GM18951 (cell line): Measurements from ENCODE around the gene TMEM163.
"Not testable (repeated sequence)": the region's sequence is repeated elsewhere in the genome, so short reads cannot be mapped to it uniquely, and the experiment has no call there.

Source experiments
- POLR2A ChIP-seq: IDR thresholded peaks from 4 replicates; pipeline ENCODE4 v1.6.1; 2011; ENCODE audit warnings: mild to moderate bottlenecking; ENCODE audit not compliant: insufficient read length, insufficient read depth; ENCODE audit errors: extremely low read depth
- in situ Hi-C: fragments of 300-500 bp; cut with MboI; formaldehyde crosslinking; loops from one replicate; pipeline ENCODE4 v1.12.0; 2022; ENCODE audit warnings: low sequenced_read_pairs, mixed read lengths, inconsistent platforms; ENCODE audit not compliant: unreplicated experiment

The TMEM163 gene

DNA sequence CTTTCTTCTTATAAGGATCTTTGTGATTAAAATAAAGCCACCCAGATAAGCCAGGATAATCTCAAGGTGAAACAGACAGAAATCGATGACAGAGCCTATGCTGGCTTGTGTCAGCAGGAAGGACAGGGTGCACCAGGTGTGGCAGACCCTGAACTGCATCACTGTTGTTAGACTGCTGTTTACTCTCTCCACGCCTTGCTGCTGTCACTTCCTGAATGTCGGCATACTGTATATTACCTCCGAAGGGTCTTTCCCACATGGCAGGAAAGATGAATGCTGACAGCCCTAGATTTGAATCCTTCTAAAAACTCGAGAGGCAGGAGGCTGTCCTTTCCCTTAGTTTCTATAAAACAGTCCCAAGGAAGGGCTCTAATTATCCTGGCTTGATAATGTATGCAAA is 18.9 kb upstream of the TMEM163 start:
- no peak for TF ChIP-seq POLR2A

DNA sequence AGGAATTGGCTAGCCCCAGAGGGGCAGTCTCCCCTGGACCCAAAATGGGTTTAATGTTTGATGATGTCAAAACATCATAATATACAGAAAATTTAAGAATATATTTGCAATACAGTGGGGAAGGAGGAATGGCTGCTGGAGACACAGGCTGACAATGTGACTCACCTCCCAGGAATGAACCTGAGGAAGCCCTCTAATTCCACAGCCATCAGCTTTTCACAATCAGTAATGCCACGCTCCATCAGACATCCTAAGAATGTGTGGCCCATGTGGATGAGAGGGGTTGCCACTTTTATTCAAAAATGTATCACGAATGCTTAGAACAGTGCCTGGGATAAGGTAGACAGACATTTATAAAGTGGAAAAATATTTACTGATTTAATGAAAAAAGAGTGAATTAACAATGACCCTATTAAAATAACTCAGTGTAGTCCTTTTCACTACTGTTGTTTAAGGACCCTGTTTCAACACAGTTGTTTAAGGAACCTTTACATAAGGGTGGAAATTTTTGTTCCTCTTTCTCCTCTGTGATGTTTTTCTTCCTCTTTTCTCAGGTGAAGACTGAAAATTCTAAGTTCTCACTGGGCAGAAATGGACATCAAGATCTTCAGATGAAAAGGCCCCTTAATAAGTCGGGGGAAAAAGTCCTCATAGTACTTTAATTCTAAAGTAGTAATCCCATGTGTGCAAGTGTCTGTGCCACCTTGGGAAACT is 17.5 kb upstream of the TMEM163 start:
- in situ Hi-C loops, result no loop called here

More for the DNA sequence above, 18.9 kb upstream of the TMEM163 start:
- in situ Hi-C loops, result no loop called here

GRCh38 chr2:134728163-134728562 is 9.4 kb upstream of the TMEM163 start:
- TF ChIP-seq POLR2A, result no peak
- in situ Hi-C loops, result no loop called here

More for the DNA sequence above, 17.5 kb upstream of the TMEM163 start:
- no peak for TF ChIP-seq POLR2A

- in situ Hi-C loops, result no loop called here
- TF ChIP-seq POLR2A, result no peak
Observed at GRCh38 chr2:134727385-134727784, 8.6 kb upstream of the TMEM163 start.

DNA sequence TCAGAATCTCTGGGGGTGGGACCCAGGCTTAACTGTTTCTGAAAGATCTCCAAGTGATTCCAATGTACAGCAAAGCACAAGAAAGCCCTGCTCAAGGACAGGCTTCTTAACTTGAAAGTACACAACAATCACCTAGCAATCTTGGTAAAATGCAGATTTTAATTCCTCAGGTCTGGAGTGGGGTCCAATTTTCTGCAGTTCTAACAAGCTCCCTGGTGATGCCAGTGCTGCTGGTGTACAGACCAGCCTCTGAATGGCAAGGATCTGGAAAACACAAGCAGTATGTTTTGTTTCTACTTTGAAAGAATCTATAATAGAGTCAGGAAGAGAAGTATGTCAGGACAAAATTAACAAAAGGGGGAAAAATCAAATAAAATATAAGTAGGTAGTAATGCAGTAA is 7.8 kb upstream of the TMEM163 start:
- no peak for TF ChIP-seq POLR2A
- in situ Hi-C loops, result no loop called here

DNA sequence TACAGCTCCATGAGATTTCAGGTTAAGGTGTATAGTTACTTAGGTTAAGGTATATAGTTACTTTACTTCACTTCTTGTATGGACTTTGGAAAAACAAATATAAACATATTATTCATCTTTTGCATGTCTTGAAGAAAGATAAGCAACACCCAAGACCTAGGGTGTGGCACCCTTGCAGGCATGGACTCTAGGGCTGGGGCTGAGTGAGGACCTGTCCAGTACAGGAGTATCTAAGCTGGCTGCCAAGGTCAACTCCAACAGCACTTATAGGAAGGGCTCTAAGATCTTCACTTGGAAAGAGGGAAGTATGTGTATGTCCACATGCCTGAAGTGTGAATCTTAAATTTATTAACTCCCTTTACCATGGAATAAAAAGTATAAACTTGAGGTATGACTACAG is 7.1 kb upstream of the TMEM163 start:
- no peak for TF ChIP-seq POLR2A

DNA sequence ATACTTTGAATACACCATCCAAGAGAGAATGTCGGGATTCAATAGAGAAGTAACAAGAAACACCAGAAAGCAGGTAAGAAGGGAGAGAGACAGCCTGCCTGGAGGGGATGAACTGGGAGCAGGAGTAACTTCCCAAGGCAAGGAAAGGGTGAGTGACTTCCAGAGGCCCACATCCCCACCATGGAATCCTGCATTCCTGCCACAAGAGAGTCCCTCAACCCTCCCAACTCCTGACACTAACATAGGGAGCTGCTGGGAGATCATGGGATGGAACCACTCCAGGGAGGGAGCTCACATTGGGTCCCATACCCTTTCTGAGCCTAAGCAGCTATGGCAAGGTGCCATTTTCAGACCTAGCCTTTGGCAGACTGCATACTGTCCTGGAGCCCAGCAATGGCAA is 5.5 kb upstream of the TMEM163 start:
- in situ Hi-C loops, result no loop called here
- TF ChIP-seq POLR2A, result no peak

More for the DNA sequence above, 7.1 kb upstream of the TMEM163 start:
- in situ Hi-C loops, result no loop called here

GRCh38 chr2:134723742-134724141 is 4.9 kb upstream of the TMEM163 start:
- in situ Hi-C loops, result not testable (repeated sequence)

GRCh38 chr2:134722728-134723127 is 3.9 kb upstream of the TMEM163 start:
- in situ Hi-C loops, result no loop called here
- no peak for TF ChIP-seq POLR2A

DNA sequence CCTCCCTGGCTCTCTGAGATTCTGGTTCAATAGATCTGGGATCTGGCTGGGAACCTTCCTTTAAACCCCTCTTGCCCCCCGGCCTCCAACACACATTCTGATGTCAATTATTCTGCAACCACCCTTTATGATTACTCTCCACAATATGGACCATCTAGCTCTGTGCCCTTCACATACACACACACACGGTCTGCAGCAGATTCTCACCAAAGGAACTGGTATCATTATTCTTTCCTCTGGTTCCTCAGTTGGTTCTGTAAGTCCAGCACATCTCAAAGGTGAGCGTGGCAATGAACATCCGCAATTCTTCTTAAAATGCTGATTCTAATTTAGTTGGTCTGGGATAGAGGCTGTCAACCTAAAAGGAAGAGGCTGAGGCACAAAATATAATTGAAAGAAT is 2.8 kb upstream of the TMEM163 start:
- no peak for TF ChIP-seq POLR2A
- in situ Hi-C loops, result no loop called here

DNA sequence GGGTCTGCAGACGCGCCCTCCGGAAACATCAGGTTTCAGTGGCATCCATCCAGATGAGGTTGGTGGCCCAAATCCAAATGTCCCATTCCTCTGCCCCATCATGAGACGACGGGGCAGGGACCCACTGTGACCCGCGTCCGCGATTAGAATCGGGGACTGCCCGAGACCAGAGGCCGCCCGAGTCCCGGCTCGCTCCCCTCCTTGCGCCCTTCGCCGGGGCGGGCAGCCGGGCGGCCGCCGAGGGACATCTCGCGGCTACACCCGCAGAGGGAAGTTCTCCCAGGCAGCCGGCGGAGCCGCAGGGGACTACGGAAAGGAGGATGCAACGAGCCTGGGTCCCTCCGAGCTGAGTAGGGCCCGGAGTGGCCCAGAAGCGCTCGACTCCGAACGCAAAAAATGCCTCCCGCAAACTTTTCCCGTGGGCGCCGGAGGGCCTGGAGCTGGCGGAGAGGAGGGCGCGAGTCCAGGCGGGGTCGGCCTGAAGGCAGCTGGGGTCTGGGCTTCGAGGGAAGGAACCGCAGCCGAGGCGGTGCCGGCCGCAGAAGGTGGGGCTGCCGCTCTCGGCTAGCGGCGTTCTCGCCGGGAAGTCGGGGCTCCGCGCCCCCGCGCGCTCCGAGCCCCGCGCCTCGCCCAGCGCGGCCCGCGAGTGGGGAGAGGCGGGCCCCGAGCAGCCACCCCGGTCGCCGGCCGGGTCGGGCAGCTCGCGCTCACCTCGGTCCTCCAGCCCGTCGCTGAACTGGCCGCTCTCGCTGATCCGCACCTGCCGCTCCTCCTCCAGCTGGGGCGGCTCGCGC is 580 bp downstream of the TMEM163 start:
- TF ChIP-seq POLR2A, result no peak
- in situ Hi-C loops, result no loop called here

GRCh38 chr2:134717286-134718022 is 1.3 kb downstream of the TMEM163 start:
- in situ Hi-C loops, result no loop called here

DNA sequence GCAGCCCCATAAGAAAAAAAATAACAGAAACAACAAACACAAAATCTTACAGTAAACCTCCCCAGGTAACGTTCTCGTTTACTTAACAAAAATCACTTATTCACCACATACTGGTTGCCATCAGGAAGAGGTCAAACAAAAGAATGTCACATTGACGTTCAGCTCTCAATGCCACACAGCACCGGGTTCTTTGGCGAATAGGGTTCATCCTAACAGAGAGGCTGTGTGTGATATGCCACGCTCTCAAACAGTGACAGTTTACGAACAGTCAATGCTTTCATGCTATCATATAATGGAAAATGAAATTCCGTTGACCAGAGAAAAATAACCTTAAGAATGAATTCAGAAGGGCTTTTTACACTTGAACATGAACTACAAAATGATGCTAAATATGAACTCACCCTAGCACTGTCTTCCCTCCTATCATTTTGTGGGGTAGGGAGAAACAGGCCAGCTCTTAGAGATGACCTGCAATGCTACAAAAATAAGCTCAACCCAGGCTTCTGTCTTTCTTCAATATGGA is 2.0 kb downstream of the TMEM163 start:
- no peak for TF ChIP-seq POLR2A
- in situ Hi-C loops, result no loop called here

More at GRCh38 chr2:134717286-134718022, 1.3 kb downstream of the TMEM163 start:
- no peak for TF ChIP-seq POLR2A
